Activated T-cell treated with anti-CD3 and anti-CD28 coated beads for 4 hours (primary cell): Measurements from ENCODE around the gene MRPL49.

Experiments
- DNase-seq: peaks from one replicate; pipeline ENCODE4 v3.0.0-alpha.2; 2020

Gene MRPL49

GRCh38 chr11:65121865-65122696, at the start of gene MRPL49, which contains the start of gene FAU:
MRPL49 (plus strand) TSS chr11:65122321; CDS start chr11:65122347, 26 bp downstream.
FAU (minus strand) TSS chr11:65122134; CDS start chr11:65121813, 321 bp downstream.
- DNase-seq = peak; percentile 97

- no peak for DNase-seq
These were observed 49.5 kb upstream of the MRPL49 start for GRCh38 chr11:65072631-65072966.

GRCh38 chr11:65077451-65077850, 44.7 kb upstream of the MRPL49 start:
- DNase-seq = no peak

- peak; percentile 68 for DNase-seq
These were observed 44.0 kb upstream of the MRPL49 start for GRCh38 chr11:65078151-65078550.

- no peak for DNase-seq
These were observed 43.3 kb upstream of the MRPL49 start for GRCh38 chr11:65078786-65079342.

GRCh38 chr11:65083134-65083833, 38.8 kb upstream of the MRPL49 start:
- DNase-seq = no peak

- peak; percentile 93 for DNase-seq
These were observed 38.1 kb upstream of the MRPL49 start, which contains the start of the genes CDCA5 and ZFPL1 for GRCh38 chr11:65083834-65084597. CDCA5 (minus strand) TSS chr11:65084040; CDS start chr11:65083978, 62 bp downstream. ZFPL1 (plus strand) TSS chr11:65084222; CDS start chr11:65084699, 477 bp downstream.

GRCh38 chr11:65084598-65085375, 37.3 kb upstream of the MRPL49 start:
- no peak for DNase-seq

GRCh38 chr11:65085446-65085845, 36.7 kb upstream of the MRPL49 start:
- DNase-seq = no peak

- no peak for DNase-seq
These were observed 35.3 kb upstream of the MRPL49 start for GRCh38 chr11:65086809-65087208.

GRCh38 chr11:65087216-65087615, 34.9 kb upstream of the MRPL49 start:
- DNase-seq = no peak

- DNase-seq = no peak
These were observed 34.3 kb upstream of the MRPL49 start for GRCh38 chr11:65087827-65088226.

GRCh38 chr11:65089621-65090020, 32.5 kb upstream of the MRPL49 start:
- no peak for DNase-seq

- no peak for DNase-seq
These were observed 31.5 kb upstream of the MRPL49 start for GRCh38 chr11:65090628-65091027.

GRCh38 chr11:65095427-65095826, 26.7 kb upstream of the MRPL49 start:
- no peak for DNase-seq

GRCh38 chr11:65095974-65096806, 25.9 kb upstream of the MRPL49 start, which contains the start of gene VPS51:
VPS51 (plus strand) TSS chr11:65096214; CDS start chr11:65096251, 37 bp downstream.
- peak; percentile 78 for DNase-seq

GRCh38 chr11:65096926-65097325, 25.2 kb upstream of the MRPL49 start:
- no peak for DNase-seq

GRCh38 chr11:65100674-65101350, 21.3 kb upstream of the MRPL49 start:
- DNase-seq = no peak

- no peak for DNase-seq
These were observed 19.7 kb upstream of the MRPL49 start for GRCh38 chr11:65102142-65103095.
